Stomach (tissue), 9 donors: ENCODE measurements around the gene TMEM132D. TPM values are rescaled to one million over a fixed set of nuclear protein-coding genes. Genes with fewer than 3 reads are reported as not detected.

Source experiments
- DNase-seq, 2 donors: peaks; one replicate each; pipeline versions ENCODE4 v3.0.0 to v3.0.0-alpha.2; 2013 to 2019
- H3K27ac ChIP-seq, 5 donors: fragments of 200-600 bp in 4 of 5; sonication (generic) in 4 of 5; one replicate each; pipeline ENCODE4 v1.5.1; 2013 to 2019; ENCODE audit warnings: mild to moderate bottlenecking in 1 of 5, moderate library complexity in 1 of 5
- H3K27me3 ChIP-seq, 3 donors: fragments of 200-600 bp; sonication (generic); one replicate each; pipeline ENCODE4 v1.5.1; 2017 to 2019; ENCODE audit warnings: mixed run types in 1 of 3
- H3K36me3 ChIP-seq, 4 donors: fragments of 200-600 bp; sonication (generic); 1 replicate in 3 of 4; 2 replicates in 1 of 4; pipeline ENCODE4 v1.5.1; 2016 to 2019
- H3K4me1 ChIP-seq, 4 donors: fragments of 200-600 bp; sonication (generic); one replicate each; pipeline ENCODE4 v1.5.1; 2016 to 2019
- H3K4me3 ChIP-seq, 4 donors: fragments of 200-600 bp; sonication (generic) in 3 of 4; one replicate each; pipeline ENCODE4 v1.5.1; 2016 to 2019; ENCODE audit warnings: mild to moderate bottlenecking in 1 of 4
- H3K9me3 ChIP-seq, 4 donors: fragments of 200-600 bp; sonication (generic); one replicate each; pipeline ENCODE4 v1.5.1; 2016 to 2019
- CTCF ChIP-seq, 7 experiments: fragments of 450-650 bp in 4 of 7; fragments of 200-600 bp in 3 of 7; sonication (generic) in 3 of 7; IDR thresholded peaks; one replicate each; pipeline ENCODE4 v1.5.1; 2016 to 2019; ENCODE audit warnings: antibody characterized with exemption in 7 of 7, control low read depth in 2 of 7, mild to moderate bottlenecking in 1 of 7
- EP300 ChIP-seq: sonication (generic); formaldehyde crosslinking; IDR thresholded peaks from one replicate; pipeline ENCODE4 v1.6.1; 2017; ENCODE audit warnings: antibody characterized with exemption
- POLR2A ChIP-seq, 4 donors: fragments of 450-650 bp; IDR thresholded peaks; one replicate each; pipeline ENCODE4 v1.6.1; 2016; ENCODE audit warnings: antibody characterized with exemption in 4 of 4, control low read depth in 2 of 4, mild to moderate bottlenecking in 1 of 4, moderate library complexity in 1 of 4
- POLR2AphosphoS5 ChIP-seq, 3 donors: sonication (generic); formaldehyde crosslinking; IDR thresholded peaks; one replicate each; pipeline ENCODE4 v1.6.1; 2016; ENCODE audit warnings: antibody characterized with exemption in 3 of 3
- WGBS, 5 donors: extraction: QIAGEN DNeasy Blood & Tissue Kit in 3 of 5; methylation state at CpG; one replicate each; pipeline versions ENCODE4 v1.1.5 to v1.1.7; 2013 to 2018; 5-methylcytosine and 5-hydroxymethylcytosine counted together
- intact Hi-C: fragments of 100-400 bp; cut with DNase I; formaldehyde crosslinking; loops from one replicate; pipeline ENCODE4 v1.15.1; 2023; ENCODE audit warnings: low total_unique reads
- polyA plus RNA-seq, 3 donors: library from polyadenylated mRNA; stranded (reverse); fragments of 200-250 nt; gene quantifications; one replicate each; pipeline ENCODE4 v1.2.3, GENCODE V29; 2013
- total RNA-seq, 5 donors: library from RNA; depleted of rRNA; stranded (reverse); fragments of >200 nt; gene quantifications; one replicate each; pipeline versions ENCODE4 v1.1.0 to v1.2.3, GENCODE V29; 2014 to 2016
- donor health status: healthy with polysubstance abuse.
- donor health status: Bipolar disorder and iron deficiency.
- donor health status: healthy.

TMEM132D gene
- total and polyA plus RNA-seq, 8 donors: 0.29 to 0.92 TPM; not detected in 6

- Histone ChIP-seq H3K27ac (no peak overlapping the region), H3K9me3 (peaks cover 0 to 29% (median 16%) of the 10 kb centered on the region in 4 donors), H3K4me3 (no peak overlapping the region), H3K4me1 (no peaks in the 10 kb centered on the region), H3K27me3 (no peaks in the 10 kb centered on the region), H3K36me3 (no peaks in the 10 kb centered on the region)
- DNase-seq: no peak
- no peak for TF ChIP-seq CTCF (IDR thresholded peaks at IDR 0.05)
- no peak for TF ChIP-seq POLR2AphosphoS5 (IDR thresholded peaks at IDR 0.05)
- no peak for TF ChIP-seq POLR2A (IDR thresholded peaks at IDR 0.05)
- no peak for TF ChIP-seq EP300
- 57 to 73% (median 61%) methylated on average over 5 of the region's 5 CpGs for whole genome bisulfite sequencing, 5 donors
- intact Hi-C loops: no loop called here
Observed at GRCh38 chr12:129101816-129102215, 802.0 kb downstream of the TMEM132D start.

DNA sequence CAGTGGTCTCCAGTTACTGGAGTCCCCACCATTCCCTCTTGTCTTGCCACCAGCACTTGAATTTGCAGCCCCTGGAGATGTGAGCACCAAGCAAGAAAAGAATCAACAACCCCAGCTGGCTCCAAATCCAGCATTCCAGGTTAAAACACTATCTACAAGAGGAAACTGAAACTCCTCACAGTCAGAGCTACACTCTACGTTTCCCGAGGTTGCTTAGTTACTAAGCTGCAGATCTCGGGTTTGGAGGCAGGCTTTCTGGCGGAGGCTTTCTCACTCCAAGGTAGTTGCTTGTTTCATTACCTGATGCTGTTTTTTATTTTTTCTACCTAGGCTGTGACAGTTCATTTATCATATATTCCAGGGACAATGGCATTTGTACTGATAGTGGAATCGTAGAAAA lies 802.4 kb downstream of the TMEM132D start:
- no peaks in the 10 kb centered on the region for H3K4me1 ChIP-seq
- TF ChIP-seq POLR2A (IDR thresholded peaks at IDR 0.05): no peak
- 45 to 53% (median 51%) methylated on average over 5 of the region's 5 CpGs for WGBS, 5 donors

GRCh38 chr12:129097451-129097850 lies 806.4 kb downstream of the TMEM132D start:
- DNase-seq: no peak
- intact Hi-C loops: no loop called here
- Histone ChIP-seq H3K4me3 (no peak overlapping the region), H3K36me3 (no peaks in the 10 kb centered on the region), H3K9me3 (peaks cover 0 to 18% (median 11%) of the 10 kb centered on the region in 4 donors), H3K4me1 (no peaks in the 10 kb centered on the region), H3K27me3 (no peaks in the 10 kb centered on the region), H3K27ac (no peak overlapping the region)
- 65 to 76% (median 67%) methylated on average over 3 of the region's 3 CpGs for WGBS, 5 donors
- TF ChIP-seq POLR2A (IDR thresholded peaks at IDR 0.05): no peak
- TF ChIP-seq POLR2AphosphoS5 (IDR thresholded peaks at IDR 0.05): no peak
- TF ChIP-seq CTCF (IDR thresholded peaks at IDR 0.05): no peak
- no peak for TF ChIP-seq EP300

More for the DNA sequence above, 802.4 kb downstream of the TMEM132D start:
- no peak overlapping the region for H3K27ac ChIP-seq
- H3K4me3 ChIP-seq: no peak overlapping the region
- H3K27me3 ChIP-seq: no peaks in the 10 kb centered on the region
- H3K9me3 ChIP-seq: peaks cover 0 to 25% (median 12%) of the 10 kb centered on the region in 4 donors
- DNase-seq: no peak
- intact Hi-C loops: no loop called here
- no peaks in the 10 kb centered on the region for H3K36me3 ChIP-seq

DNA sequence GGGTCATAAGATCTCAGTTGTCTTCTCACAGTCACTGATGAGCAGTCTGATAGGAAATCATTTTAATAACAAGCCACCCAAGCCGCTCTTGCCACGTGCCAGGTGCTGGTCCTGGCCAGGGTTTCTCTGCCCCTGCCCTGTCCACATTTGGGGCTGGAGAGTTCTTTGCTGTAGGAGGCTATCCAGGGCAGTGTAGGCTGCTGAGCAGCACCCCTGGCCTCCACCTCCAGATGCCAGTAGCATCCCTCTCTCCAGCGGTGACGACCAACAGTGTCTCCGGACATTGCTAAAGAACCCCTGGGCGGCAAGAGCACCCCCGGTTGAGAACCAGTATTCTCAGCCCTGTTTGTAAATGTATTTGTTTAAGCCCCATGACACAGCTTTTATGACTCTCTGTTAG lies 806.9 kb downstream of the TMEM132D start:
- Histone ChIP-seq H3K4me1 (no peaks in the 10 kb centered on the region), H3K9me3 (peaks cover 0 to 16% (median 11%) of the 10 kb centered on the region in 4 donors), H3K27ac (no peak overlapping the region), H3K36me3 (no peaks in the 10 kb centered on the region), H3K4me3 (no peak overlapping the region), H3K27me3 (no peaks in the 10 kb centered on the region)
- DNase-seq: no peak
- intact Hi-C loops: no loop called here
- TF ChIP-seq CTCF (IDR thresholded peaks at IDR 0.05): no peak
- TF ChIP-seq POLR2AphosphoS5 (IDR thresholded peaks at IDR 0.05): no peak
- TF ChIP-seq POLR2A (IDR thresholded peaks at IDR 0.05): no peak
- TF ChIP-seq EP300: no peak
- 73 to 88% (median 82%) methylated on average over 7 of the region's 7 CpGs for WGBS, 5 donors

DNA sequence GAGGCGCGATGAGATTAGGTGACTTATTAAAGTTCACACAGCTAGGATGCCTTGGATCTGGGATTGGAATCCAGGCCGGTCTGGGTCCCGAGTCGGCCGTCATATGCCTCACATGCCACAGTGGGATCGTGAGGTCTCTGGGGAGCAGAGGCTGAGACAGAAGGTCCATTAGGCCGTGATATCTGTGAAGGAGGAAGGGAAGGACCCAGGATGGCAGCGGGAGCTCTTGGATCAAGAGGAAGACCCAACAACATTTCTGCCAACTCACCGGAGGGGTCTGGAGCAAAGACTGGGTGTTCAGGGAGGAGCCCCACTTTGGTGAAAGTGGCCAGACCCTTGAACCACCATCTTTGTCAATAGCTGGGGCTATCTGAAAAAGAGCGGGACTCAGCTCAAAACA lies 807.6 kb downstream of the TMEM132D start:
- intact Hi-C loops: no loop called here
- H3K27ac ChIP-seq: no peak overlapping the region

More for the DNA sequence above, 807.6 kb downstream of the TMEM132D start:
- H3K36me3 ChIP-seq: no peaks in the 10 kb centered on the region
- DNase-seq: no peak
- no peak overlapping the region for H3K4me3 ChIP-seq
- peaks cover 0 to 16% (median 8%) of the 10 kb centered on the region in 4 donors for H3K9me3 ChIP-seq
- no peak for TF ChIP-seq POLR2A (IDR thresholded peaks at IDR 0.05)
- no peak for TF ChIP-seq POLR2AphosphoS5 (IDR thresholded peaks at IDR 0.05)
- no peak for TF ChIP-seq CTCF (IDR thresholded peaks at IDR 0.05)
- TF ChIP-seq EP300: no peak
- H3K4me1 ChIP-seq: no peaks in the 10 kb centered on the region
- H3K27me3 ChIP-seq: no peaks in the 10 kb centered on the region
- 87 to 93% (median 89%) methylated on average over 11 of the region's 11 CpGs for WGBS, 5 donors
